Measurements from ENCODE around the gene SLC5A11. TPM values are rescaled to one million over a fixed set of nuclear protein-coding genes. Genes with fewer than 3 reads are reported as not detected.

SLC5A11 gene
- total and polyA plus RNA-seq, 4 donors: 0.15 to 4.1 (median 0.92) TPM

- WGBS: 87% methylated on average over 8 of the region's 8 CpGs
- Histone ChIP-seq H3K27ac (ENCODE audit: low read depth in 1 of 2, low read length in 2 of 2) (no peak overlapping the region), H3K9me3 (ENCODE audit: control insufficient read depth in 4 of 4, low read length in 3 of 4) (peaks cover 0 to 2% (median under 1%) of the 10 kb centered on the region in 4 donors), H3K4me1 (ENCODE audit: control insufficient read depth in 4 of 4, insufficient read depth in 4 of 4, low read length in 3 of 4) (no peaks in the 10 kb centered on the region), H3K36me3 (ENCODE audit: control insufficient read depth in 4 of 4, insufficient read depth in 3 of 4, low read depth in 1 of 4, low read length in 3 of 4) (no peaks in the 10 kb centered on the region), H3K9ac (ENCODE audit: low read depth in 1 of 2, low read length in 2 of 2) (no peak overlapping the region), H3K4me3 (ENCODE audit: low read depth in 1 of 3, low read length in 3 of 3) (no peak overlapping the region), H3K27me3 (ENCODE audit: control insufficient read depth in 4 of 4, insufficient read depth in 4 of 4, low read length in 3 of 4) (no peaks in the 10 kb centered on the region)
- DNase-seq (ENCODE audit: low spot score): no peak
- TF ChIP-seq ZBTB33 (IDR thresholded peaks at IDR 0.05): no peak
- TF ChIP-seq REST (IDR thresholded peaks at IDR 0.05): no peak
- no peak for TF ChIP-seq TAF1 (conservative IDR thresholded peaks at IDR 0.05)
- no peak for TF ChIP-seq FOXA1 (IDR thresholded peaks at IDR 0.05)
- TF ChIP-seq RAD21 (IDR thresholded peaks at IDR 0.05): no peak
- no peak for TF ChIP-seq NR2F2 (IDR thresholded peaks at IDR 0.05)
- TF ChIP-seq FOXA2 (IDR thresholded peaks at IDR 0.05): no peak
- TF ChIP-seq GABPA (IDR thresholded peaks at IDR 0.05 in 1 of 2, conservative IDR thresholded peaks at IDR 0.05 in 1 of 2): no peak
- TF ChIP-seq SP1 (IDR thresholded peaks at IDR 0.05): no peak
- no peak for TF ChIP-seq YY1 (IDR thresholded peaks at IDR 0.05)
- TF ChIP-seq, protein P1, sequence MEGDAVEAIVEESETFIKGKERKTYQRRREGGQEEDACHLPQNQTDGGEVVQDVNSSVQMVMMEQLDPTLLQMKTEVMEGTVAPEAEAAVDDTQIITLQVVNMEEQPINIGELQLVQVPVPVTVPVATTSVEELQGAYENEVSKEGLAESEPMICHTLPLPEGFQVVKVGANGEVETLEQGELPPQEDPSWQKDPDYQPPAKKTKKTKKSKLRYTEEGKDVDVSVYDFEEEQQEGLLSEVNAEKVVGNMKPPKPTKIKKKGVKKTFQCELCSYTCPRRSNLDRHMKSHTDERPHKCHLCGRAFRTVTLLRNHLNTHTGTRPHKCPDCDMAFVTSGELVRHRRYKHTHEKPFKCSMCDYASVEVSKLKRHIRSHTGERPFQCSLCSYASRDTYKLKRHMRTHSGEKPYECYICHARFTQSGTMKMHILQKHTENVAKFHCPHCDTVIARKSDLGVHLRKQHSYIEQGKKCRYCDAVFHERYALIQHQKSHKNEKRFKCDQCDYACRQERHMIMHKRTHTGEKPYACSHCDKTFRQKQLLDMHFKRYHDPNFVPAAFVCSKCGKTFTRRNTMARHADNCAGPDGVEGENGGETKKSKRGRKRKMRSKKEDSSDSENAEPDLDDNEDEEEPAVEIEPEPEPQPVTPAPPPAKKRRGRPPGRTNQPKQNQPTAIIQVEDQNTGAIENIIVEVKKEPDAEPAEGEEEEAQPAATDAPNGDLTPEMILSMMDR (IDR thresholded peaks at IDR 0.05; ENCODE audit: low read depth, low read length, missing input control): no peak
- TF ChIP-seq EGR1 (IDR thresholded peaks at IDR 0.05; ENCODE audit: low read depth in 2 of 2): no peak
- no peak for TF ChIP-seq JUND (IDR thresholded peaks at IDR 0.05)
- no peak for TF ChIP-seq ATF3 (IDR thresholded peaks at IDR 0.05)
- TF ChIP-seq RXRA (IDR thresholded peaks at IDR 0.05): no peak
These were observed 23.3 kb downstream of the SLC5A11 start for GRCh38 chr16:24869033-24869432.

- no peaks in the 10 kb centered on the region for H3K4me1 ChIP-seq (ENCODE audit: control insufficient read depth in 4 of 4, insufficient read depth in 4 of 4, low read length in 3 of 4)
- H3K36me3 ChIP-seq (ENCODE audit: control insufficient read depth in 4 of 4, insufficient read depth in 3 of 4, low read depth in 1 of 4, low read length in 3 of 4): no peaks in the 10 kb centered on the region
- H3K4me3 ChIP-seq (ENCODE audit: low read depth in 1 of 3, low read length in 3 of 3): no peak overlapping the region
- no peak overlapping the region for H3K27ac ChIP-seq (ENCODE audit: low read depth in 1 of 2, low read length in 2 of 2)
- no peak overlapping the region for H3K9ac ChIP-seq (ENCODE audit: low read depth in 1 of 2, low read length in 2 of 2)
- no peaks in the 10 kb centered on the region for H3K9me3 ChIP-seq (ENCODE audit: control insufficient read depth in 4 of 4, low read length in 3 of 4)
- H3K27me3 ChIP-seq (ENCODE audit: control insufficient read depth in 4 of 4, insufficient read depth in 4 of 4, low read length in 3 of 4): no peaks in the 10 kb centered on the region
- TF ChIP-seq FOXA1 (IDR thresholded peaks at IDR 0.05) (no peak), REST (IDR thresholded peaks at IDR 0.05) (no peak), HNF4G (IDR thresholded peaks at IDR 0.05) (no peak), EGR1 (IDR thresholded peaks at IDR 0.05; ENCODE audit: low read depth in 2 of 2) (no peak), HNF4A (conservative IDR thresholded peaks at IDR 0.05) (no peak), GABPA (IDR thresholded peaks at IDR 0.05 in 1 of 2, conservative IDR thresholded peaks at IDR 0.05 in 1 of 2) (no peak), RXRA (IDR thresholded peaks at IDR 0.05) (no peak), TAF1 (conservative IDR thresholded peaks at IDR 0.05) (no peak)
- TF ChIP-seq, protein P1 (IDR thresholded peaks at IDR 0.05; ENCODE audit: low read depth, low read length, missing input control): no peak
- 96% methylated on average over 5 of the region's 5 CpGs for WGBS
- no peak for DNase-seq (ENCODE audit: low spot score)
These were observed 26.1 kb downstream of the SLC5A11 start for GRCh38 chr16:24871891-24872290.

Measured in liver (tissue), 9 donors.